ENCODE results near the gene UBE2M. TPM values are rescaled to one million over a fixed set of nuclear protein-coding genes. Genes with fewer than 3 reads are reported as not detected.
"Not testable (repeated sequence)": the region's sequence is repeated elsewhere in the genome, so short reads cannot be mapped to it uniquely, and the experiment has no call there.

UBE2M gene
- 10 to 100 TPM; 23.0 to 30.1 (median 25.3) TPM for total RNA-seq
- polyA plus RNA-seq = 10 to 100 TPM; 22.0 to 33.0 TPM

GRCh38 chr19:58558066-58558622, at the start of gene UBE2M:
Gene UBE2M, minus strand, starts transcription at chr19:58558611. Its CDS starts 230 bp downstream, at chr19:58558381.
- Histone ChIP-seq H3K36me3 (peaks cover 0 to 10% (median 0%) of the 10 kb centered on the region in 3 donors), H3K27me3 (no peaks in the 10 kb centered on the region), H3K4me3 (peak within 1 kb of the TSS; percentile 39 to 86 (median 69)), H3K4me1 (peaks cover 24 to 42% (median 30%) of the 10 kb centered on the region in 3 donors), H3K27ac (peak within 1 kb of the TSS; percentile 98 to 100 (median 98)), H3K9me3 (no peaks in the 10 kb centered on the region)
- WGBS, 2 donors = 0 to 1% methylated on average over 39 to 62 of the region's 62 CpGs
- ATAC-seq = no peak
- no peak for TF ChIP-seq CTCF (IDR thresholded peaks at IDR 0.05)
- intact Hi-C loops (cut with DNase I) = no loop called here
- no peak for FAIRE-seq
- DNase-seq = peak; percentile 68 to 97 (median 78)

- H3K36me3 ChIP-seq; FAIRE-seq; H3K27me3 ChIP-seq; H3K4me3 ChIP-seq; H3K9me3 ChIP-seq; H3K4me1 ChIP-seq; intact Hi-C loops (cut with DNase I); H3K27ac ChIP-seq: not testable (repeated sequence)
- ATAC-seq (peak; percentile 37 to 56 (median 50)), DNase-seq (peak in 4 of 6 donors; percentile 26 to 75 (median 57))
- WGBS, 2 donors = 81 to 95% methylated on average over 6 to 28 of the region's 28 CpGs
Observed at GRCh38 chr19:58607213-58607612, 48.8 kb upstream of the UBE2M start.

- H3K36me3 ChIP-seq; H3K9me3 ChIP-seq; H3K27me3 ChIP-seq; intact Hi-C loops (cut with DNase I); H3K4me3 ChIP-seq; ATAC-seq; H3K4me1 ChIP-seq; H3K27ac ChIP-seq; FAIRE-seq: not testable (repeated sequence)
- TF ChIP-seq CTCF (IDR thresholded peaks at IDR 0.05) = peak in 3 of 4 donors; percentile 11 to 37 (median 23)
- peak in 3 of 6 donors; percentile 52 to 59 (median 57) for DNase-seq
- 68 to 75% methylated on average over 34 to 62 of the region's 62 CpGs for WGBS, 2 donors
Observed at GRCh38 chr19:58606251-58606896, 48.0 kb upstream of the UBE2M start.

GRCh38 chr19:58586133-58586765, 27.8 kb upstream of the UBE2M start:
- DNase-seq = peak in 2 of 6 donors; percentile 14 to 30
- Histone ChIP-seq H3K4me3 (no peak overlapping the region), H3K9me3 (no peaks in the 10 kb centered on the region), H3K36me3 (peaks cover 0 to 3% (median 0%) of the 10 kb centered on the region in 3 donors), H3K27me3 (no peaks in the 10 kb centered on the region), H3K27ac (no peak overlapping the region), H3K4me1 (no peaks in the 10 kb centered on the region)
- ATAC-seq = peak in 1 of 4 donors; percentile 24
- no peak for TF ChIP-seq CTCF (IDR thresholded peaks at IDR 0.05)
- FAIRE-seq = no peak
- intact Hi-C loops (cut with DNase I) = no loop called here
- 93% methylated on average over 4 of the region's 4 CpGs for WGBS, 2 donors

- no peak for FAIRE-seq
- DNase-seq = no peak
- WGBS, 2 donors = 70 to 78% methylated on average over 6 of the region's 6 CpGs
- no peaks in the 10 kb centered on the region for H3K9me3 ChIP-seq
- TF ChIP-seq CTCF (IDR thresholded peaks at IDR 0.05) = no peak
- H3K4me1 ChIP-seq = no peaks in the 10 kb centered on the region
- intact Hi-C loops (cut with DNase I) = no loop called here
- peaks cover 0 to 3% (median 0%) of the 10 kb centered on the region in 3 donors for H3K36me3 ChIP-seq
- ATAC-seq = peak in 1 of 4 donors; percentile 4
- no peak overlapping the region for H3K27ac ChIP-seq
- H3K4me3 ChIP-seq = no peak overlapping the region
- no peaks in the 10 kb centered on the region for H3K27me3 ChIP-seq
Observed at GRCh38 chr19:58585442-58586132, 27.2 kb upstream of the UBE2M start.
